ENCODE results near the gene PARVG.

PARVG gene

GRCh38 chr22:44246615-44247326 lies 66.0 kb downstream of the PARVG start:
- no peak for DNase-seq

GRCh38 chr22:44247346-44247745 lies 66.6 kb downstream of the PARVG start:
- no peak for DNase-seq

- DNase-seq: no peak
Measured at GRCh38 chr22:44247923-44248892, 67.5 kb downstream of the PARVG start.

GRCh38 chr22:44248926-44249325 lies 68.2 kb downstream of the PARVG start:
- no peak for DNase-seq

- no peak for DNase-seq
Measured at GRCh38 chr22:44249376-44250147, 68.8 kb downstream of the PARVG start.

- no peak for DNase-seq
Measured at GRCh38 chr22:44254811-44255210, 74.1 kb downstream of the PARVG start.

- DNase-seq: no peak
Measured at GRCh38 chr22:44256085-44256484, 75.4 kb downstream of the PARVG start.

GRCh38 chr22:44256556-44257485 lies 76.1 kb downstream of the PARVG start:
- DNase-seq: no peak

All from DMS79 (cell line).